Cardiac fibroblast (primary cell): ENCODE measurements around the gene TMEM181.

Experiments
- DNase-seq, 2 donors: peaks; one replicate each; pipeline versions ENCODE4 v3.0.0 to v3.0.0-alpha.2; 2010; ENCODE audit warnings: low read depth in 2 of 2
- H3K4me3 ChIP-seq, 2 donors: replicated peaks in 1 of 2; 1 replicate in 1 of 2; 2 replicates in 1 of 2; pipeline ENCODE4 v1.5.1; 2011; ENCODE audit warnings: low read depth in 2 of 2, low read length in 2 of 2, mild to moderate bottlenecking in 2 of 2, moderate library complexity in 1 of 2
- TF ChIP-seq, protein P1 (sequence below): IDR thresholded peaks from one replicate; pipeline ENCODE4 v1.5.1; 2011; ENCODE audit warnings: low read depth, mild to moderate bottlenecking, low read length, inconsistent platforms

Gene TMEM181

DNA sequence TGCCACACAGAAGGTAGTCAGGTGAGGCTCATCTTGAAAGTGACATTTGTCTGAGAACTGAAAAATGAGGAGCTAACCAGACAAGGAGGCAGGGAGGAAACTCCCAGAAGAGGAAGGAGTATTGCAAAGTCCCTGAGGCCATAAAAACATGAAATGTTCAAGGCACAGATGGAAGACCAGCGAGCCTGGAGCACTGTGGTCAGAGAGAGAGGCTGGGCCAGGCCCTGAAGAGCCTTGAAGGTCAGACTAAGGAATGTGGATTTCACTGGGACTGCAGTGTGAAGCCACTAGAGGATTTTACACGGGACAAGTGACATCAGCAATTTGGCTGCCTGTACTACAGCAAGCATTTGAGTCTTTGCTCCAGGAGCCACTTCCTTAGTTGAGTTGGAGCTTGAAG, 21.1 kb upstream of the TMEM181 start:
- no peak for DNase-seq
- no peak overlapping the region for H3K4me3 ChIP-seq
- TF ChIP-seq, protein P1, sequence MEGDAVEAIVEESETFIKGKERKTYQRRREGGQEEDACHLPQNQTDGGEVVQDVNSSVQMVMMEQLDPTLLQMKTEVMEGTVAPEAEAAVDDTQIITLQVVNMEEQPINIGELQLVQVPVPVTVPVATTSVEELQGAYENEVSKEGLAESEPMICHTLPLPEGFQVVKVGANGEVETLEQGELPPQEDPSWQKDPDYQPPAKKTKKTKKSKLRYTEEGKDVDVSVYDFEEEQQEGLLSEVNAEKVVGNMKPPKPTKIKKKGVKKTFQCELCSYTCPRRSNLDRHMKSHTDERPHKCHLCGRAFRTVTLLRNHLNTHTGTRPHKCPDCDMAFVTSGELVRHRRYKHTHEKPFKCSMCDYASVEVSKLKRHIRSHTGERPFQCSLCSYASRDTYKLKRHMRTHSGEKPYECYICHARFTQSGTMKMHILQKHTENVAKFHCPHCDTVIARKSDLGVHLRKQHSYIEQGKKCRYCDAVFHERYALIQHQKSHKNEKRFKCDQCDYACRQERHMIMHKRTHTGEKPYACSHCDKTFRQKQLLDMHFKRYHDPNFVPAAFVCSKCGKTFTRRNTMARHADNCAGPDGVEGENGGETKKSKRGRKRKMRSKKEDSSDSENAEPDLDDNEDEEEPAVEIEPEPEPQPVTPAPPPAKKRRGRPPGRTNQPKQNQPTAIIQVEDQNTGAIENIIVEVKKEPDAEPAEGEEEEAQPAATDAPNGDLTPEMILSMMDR = no peak

DNA sequence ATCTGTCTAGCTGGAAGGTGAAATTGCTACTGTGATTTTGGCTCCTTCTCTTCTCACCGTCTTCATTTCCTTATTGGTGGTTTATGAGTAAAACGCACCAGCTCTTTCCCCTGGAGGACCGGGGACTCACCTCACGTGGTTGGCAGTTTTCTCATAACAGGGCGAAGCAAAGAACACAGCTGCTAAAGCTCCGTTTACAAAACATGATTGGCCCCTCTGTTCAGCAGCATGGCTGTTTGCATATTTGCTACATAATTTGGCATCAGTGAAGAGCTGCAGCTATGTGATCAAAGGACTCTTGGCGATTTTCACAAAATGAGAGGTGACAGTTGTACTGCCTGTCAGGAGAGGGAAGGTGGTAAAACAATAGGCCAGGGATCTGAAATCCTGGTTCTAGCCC, 20.5 kb upstream of the TMEM181 start:
- no peak for DNase-seq
- H3K4me3 ChIP-seq = no peak overlapping the region
- TF ChIP-seq, protein P1 = no peak

GRCh38 chr6:158539881-158540280, 20.0 kb upstream of the TMEM181 start:
- no peak for DNase-seq
- no peak overlapping the region for H3K4me3 ChIP-seq
- TF ChIP-seq, protein P1 = no peak

DNA sequence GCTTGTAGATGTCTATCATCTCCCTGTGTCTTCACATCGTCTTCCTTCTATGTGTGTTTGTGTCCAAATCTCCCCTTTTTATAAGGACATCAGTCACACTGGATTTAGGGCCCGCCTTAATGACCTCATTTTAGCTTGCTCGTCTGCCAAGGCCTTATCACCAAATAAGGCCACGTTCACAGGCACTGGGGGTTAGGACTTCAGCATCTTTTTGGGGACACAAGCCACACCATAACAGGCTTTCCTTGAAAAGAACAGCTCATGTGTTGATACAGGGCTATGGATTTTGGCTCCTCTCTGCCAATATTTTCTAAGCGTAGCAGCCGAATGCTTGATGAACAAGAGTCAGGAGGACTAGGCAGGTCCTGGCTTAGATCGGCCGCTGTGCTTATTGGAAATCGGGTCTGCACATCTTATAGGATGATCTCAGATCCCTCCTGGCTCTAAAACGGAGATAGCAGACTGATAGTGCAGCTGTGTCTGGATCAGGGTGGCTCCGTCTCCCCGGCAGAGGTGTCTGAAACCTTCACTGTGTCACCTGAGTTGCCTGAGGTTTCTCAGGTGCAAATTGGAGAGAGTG, 16.2 kb upstream of the TMEM181 start:
- DNase-seq = no peak
- TF ChIP-seq, protein P1 = no peak
- H3K4me3 ChIP-seq = no peak overlapping the region

- no peak for DNase-seq
- TF ChIP-seq, protein P1 = no peak
- H3K4me3 ChIP-seq = no peak overlapping the region
Measured at GRCh38 chr6:158544428-158544827, 15.5 kb upstream of the TMEM181 start.

GRCh38 chr6:158545043-158545966, 14.6 kb upstream of the TMEM181 start:
- TF ChIP-seq, protein P1 = no peak
- DNase-seq = no peak
- no peak overlapping the region for H3K4me3 ChIP-seq
